Measurements from ENCODE around the gene MILR1. TPM values are rescaled to one million over a fixed set of nuclear protein-coding genes. Genes with fewer than 3 reads are reported as not detected.

The MILR1 gene
- polyA plus RNA-seq, 2 of the 4 experiments (the other 2 are of a cell fraction) = 2.3 to 12.2 TPM

- TF ChIP-seq CEBPB (IDR thresholded peaks at IDR 0.05) = no peak
- peak; percentile 100 for TF ChIP-seq POLR2AphosphoS2 (conservative IDR thresholded peaks at IDR 0.05; ENCODE audit: low read length)
- TF ChIP-seq E2F6 (IDR thresholded peaks at IDR 0.05; ENCODE audit: borderline replicate concordance, low read depth) = peak; percentile 67; the same call in 1 of the 2 replicates
- no peak for TF ChIP-seq HES2 (IDR thresholded peaks at IDR 0.05)
- TF ChIP-seq CBX2 (IDR thresholded peaks at IDR 0.05; ENCODE audit: borderline replicate concordance, low read depth) = no peak
- no peak for TF ChIP-seq MAFK (IDR thresholded peaks at IDR 0.05; ENCODE audit: partially characterized antibody)
- no peak for TF ChIP-seq KDM5A (IDR thresholded peaks at IDR 0.05)
- no peak for TF ChIP-seq EHMT2 (IDR thresholded peaks at IDR 0.05; ENCODE audit: low read depth)
- TF ChIP-seq MAX (IDR thresholded peaks at IDR 0.05) = peak; percentile 92
- TF ChIP-seq FOSB (CRISPR knock-in tag; IDR thresholded peaks at IDR 0.05) = peak; percentile 98
- TF ChIP-seq ZFP36 (IDR thresholded peaks at IDR 0.05; ENCODE audit: borderline replicate concordance, partially characterized antibody) = no peak
- TF ChIP-seq CTCF (IDR thresholded peaks at IDR 0.05) = peak; percentile 58
- TF ChIP-seq CBX8 (IDR thresholded peaks at IDR 0.05) = no peak
- no peak for TF ChIP-seq RNF2 (IDR thresholded peaks at IDR 0.05; ENCODE audit: borderline replicate concordance, low read depth)
- peak; percentile 97 for TF ChIP-seq RARB (CRISPR knock-in tag; IDR thresholded peaks at IDR 0.05)
- TF ChIP-seq CHD4 (IDR thresholded peaks at IDR 0.05; ENCODE audit: borderline replicate concordance) = no peak
- TF ChIP-seq TP53 (CRISPR knock-in tag; IDR thresholded peaks at IDR 0.05) = peak; percentile 99
- no peak for TF ChIP-seq ELK1 (IDR thresholded peaks at IDR 0.05; ENCODE audit: low read depth, low read length)
- TF ChIP-seq CHD2 (IDR thresholded peaks at IDR 0.05; ENCODE audit: low read length, partially characterized antibody) = peak; percentile 47
- peak; percentile 84 for TF ChIP-seq PBX3 (IDR thresholded peaks at IDR 0.05)
- TF ChIP-seq POLR2A (IDR thresholded peaks at IDR 0.05; ENCODE audit: low read length) = peak; percentile 91
- no peak for TF ChIP-seq NR3C1 (IDR thresholded peaks at IDR 0.05)
- TF ChIP-seq ZC3H11A (IDR thresholded peaks at IDR 0.05) = no peak
- TF ChIP-seq REST (IDR thresholded peaks at IDR 0.05) = peak; percentile 61
- no peak for TF ChIP-seq NFE2L2 (conservative IDR thresholded peaks at IDR 0.05; ENCODE audit: low read length)
- TF ChIP-seq RAD21 (conservative IDR thresholded peaks at IDR 0.05 in 1 of 2, IDR thresholded peaks at IDR 0.05 in 1 of 2) = peak; percentile 38 to 48; a peak in 3 of 5 replicates
- TF ChIP-seq FOXS1 (CRISPR knock-in tag; IDR thresholded peaks at IDR 0.05) = peak; percentile 44; the same call in 1 of the 2 replicates
- TF ChIP-seq SREBF2 (IDR thresholded peaks at IDR 0.05) = no peak
- peak; percentile 31 for TF ChIP-seq GATA3 (IDR thresholded peaks at IDR 0.05; ENCODE audit: borderline replicate concordance)
- peak; percentile 47 for TF ChIP-seq SMC3 (IDR thresholded peaks at IDR 0.05)
- TF ChIP-seq FOSL2 (IDR thresholded peaks at IDR 0.05) = no peak
- peak; percentile 67 for TF ChIP-seq FOSL2 (CRISPR knock-in tag; IDR thresholded peaks at IDR 0.05)
Observed at GRCh38 chr17:64496786-64497564, 48.1 kb downstream of the MILR1 start, which contains the start of gene POLG2 (continued).

All from A549 (cell line).